ENCODE results near the gene PPP1R3D.
"Not testable (repeated sequence)": the region's sequence is repeated elsewhere in the genome, so short reads cannot be mapped to it uniquely, and the experiment has no call there.

The PPP1R3D gene, protein sequence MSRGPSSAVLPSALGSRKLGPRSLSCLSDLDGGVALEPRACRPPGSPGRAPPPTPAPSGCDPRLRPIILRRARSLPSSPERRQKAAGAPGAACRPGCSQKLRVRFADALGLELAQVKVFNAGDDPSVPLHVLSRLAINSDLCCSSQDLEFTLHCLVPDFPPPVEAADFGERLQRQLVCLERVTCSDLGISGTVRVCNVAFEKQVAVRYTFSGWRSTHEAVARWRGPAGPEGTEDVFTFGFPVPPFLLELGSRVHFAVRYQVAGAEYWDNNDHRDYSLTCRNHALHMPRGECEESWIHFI

DNA sequence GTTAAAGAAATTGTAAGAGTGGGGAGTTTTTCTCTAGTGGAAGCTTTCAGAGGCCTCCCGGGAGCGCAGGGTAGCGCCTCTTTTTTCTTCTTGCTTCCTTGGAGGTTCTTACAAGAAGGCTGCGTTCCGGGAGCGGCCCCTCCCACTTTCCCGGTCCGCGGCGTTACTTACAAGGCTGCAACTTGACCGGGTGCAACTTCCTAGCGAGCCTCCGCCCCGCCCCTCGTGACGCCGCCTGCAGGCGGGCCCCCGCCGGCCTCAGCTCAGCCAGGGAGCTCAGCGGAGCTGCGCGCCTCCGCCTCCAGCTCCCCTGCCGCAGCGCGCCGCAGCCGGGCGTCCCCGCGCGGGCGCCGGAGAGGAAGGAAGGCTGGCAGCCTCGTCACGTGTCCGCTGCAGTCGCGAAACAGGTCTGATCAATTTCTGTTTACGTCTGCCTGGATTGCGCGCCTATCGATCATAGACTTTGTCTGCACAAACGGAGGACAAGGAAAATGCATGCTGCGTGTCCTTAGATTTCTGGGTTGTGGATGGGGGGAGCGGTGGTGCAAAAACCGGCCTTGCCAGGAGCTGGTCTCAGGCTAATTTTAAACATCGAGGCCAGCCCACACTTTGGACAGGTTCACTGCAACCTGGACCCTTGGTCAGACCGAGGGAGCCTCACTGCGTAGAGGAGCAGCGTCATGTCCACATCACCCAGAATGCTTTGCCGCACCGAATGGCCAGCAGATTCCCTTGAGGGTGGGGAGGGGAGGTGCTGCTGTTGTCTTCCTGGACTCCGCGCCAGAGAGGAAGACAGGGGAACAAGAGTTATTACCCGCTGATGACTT is at the start of gene PPP1R3D, which contains the start of gene FAM217B:
Gene PPP1R3D, minus strand, starts transcription at position 177 of the 827 bp plus-strand sequence. CDS start 374 bp downstream, outside the sequence.
Gene FAM217B, plus strand, starts transcription at position 261 of the 827 bp plus-strand sequence. CDS start 3,555 bp downstream, outside the sequence.
- peak; percentile 28 for DNase-seq

DNA sequence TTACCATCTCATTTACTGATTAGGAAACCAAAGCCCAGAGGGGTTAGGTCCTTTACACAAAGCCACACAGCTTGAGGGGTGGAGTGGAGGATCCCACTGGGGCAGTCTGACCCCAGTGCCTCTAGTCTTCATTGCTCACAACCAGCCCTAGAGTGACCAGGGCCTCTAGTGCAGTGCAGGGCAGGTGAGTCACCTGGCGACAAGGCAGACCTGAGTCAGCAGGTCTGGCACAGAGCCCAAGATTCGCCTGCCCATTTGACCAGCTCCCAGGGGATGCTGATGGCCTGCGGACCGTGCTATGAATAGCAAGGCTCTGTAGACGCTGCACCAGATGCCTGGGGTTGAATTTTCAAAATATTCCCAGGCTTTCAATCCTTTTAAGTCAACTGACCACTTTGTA is 48.0 kb upstream of the PPP1R3D start:
- no peak for DNase-seq

DNA sequence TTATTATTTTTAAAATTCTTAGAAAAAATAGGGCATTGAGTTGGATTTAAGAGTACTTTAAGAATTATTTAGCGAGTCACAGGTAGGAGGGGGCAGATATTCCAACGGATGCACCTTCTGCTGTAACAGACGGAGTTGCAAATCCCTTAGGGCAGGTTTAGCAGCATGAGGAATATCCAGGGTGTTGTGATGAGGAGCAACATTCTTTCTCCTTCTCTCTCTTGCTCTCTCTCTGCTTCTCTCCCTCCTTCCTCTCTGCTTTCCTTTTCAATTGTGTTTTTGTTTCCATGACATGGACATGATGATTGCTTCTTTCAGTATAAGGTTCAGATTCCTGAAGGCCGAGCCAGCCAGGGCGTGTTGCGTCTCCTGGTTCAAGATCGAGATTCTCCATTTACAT is 47.0 kb upstream of the PPP1R3D start:
- no peak for DNase-seq

DNA sequence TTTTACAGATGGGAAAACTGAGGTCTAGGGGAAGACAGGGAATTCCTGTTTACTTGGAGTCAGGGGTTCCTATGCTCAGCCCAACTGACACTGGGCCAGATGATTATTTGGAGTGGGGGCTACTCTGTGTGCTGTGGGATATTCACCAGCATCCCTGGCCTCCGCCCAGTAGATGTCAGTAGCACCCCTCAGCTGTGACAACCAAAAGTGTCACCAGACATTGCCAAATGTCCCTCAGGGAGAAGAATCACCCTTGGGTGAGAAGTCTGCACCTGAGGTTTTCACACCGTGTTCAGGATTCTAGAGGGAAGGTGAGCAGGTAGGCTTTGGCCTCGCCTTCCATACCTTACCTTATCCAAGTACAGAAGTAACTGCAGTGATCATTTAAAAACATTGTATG is 45.8 kb upstream of the PPP1R3D start:
- no peak for DNase-seq

DNA sequence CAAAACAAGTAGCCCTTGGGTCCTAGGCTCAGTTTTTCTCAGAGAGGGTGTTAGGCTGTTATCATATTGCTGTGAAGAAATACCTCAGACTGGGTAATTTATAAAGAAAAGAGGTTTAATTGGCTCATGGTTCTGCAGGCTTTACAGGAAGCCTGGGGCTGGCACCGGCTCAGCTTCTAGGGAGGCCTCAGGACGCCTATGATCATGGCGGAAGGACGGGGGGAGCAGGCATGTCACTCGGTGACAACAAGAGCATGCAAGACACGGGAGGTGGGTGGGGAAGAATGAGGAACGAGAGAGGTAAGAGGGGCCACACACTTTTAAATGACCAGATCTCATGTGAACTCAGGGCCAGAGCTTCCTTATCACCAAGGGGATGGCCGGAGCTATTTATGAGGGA is 45.1 kb upstream of the PPP1R3D start:
- no peak for DNase-seq

DNA sequence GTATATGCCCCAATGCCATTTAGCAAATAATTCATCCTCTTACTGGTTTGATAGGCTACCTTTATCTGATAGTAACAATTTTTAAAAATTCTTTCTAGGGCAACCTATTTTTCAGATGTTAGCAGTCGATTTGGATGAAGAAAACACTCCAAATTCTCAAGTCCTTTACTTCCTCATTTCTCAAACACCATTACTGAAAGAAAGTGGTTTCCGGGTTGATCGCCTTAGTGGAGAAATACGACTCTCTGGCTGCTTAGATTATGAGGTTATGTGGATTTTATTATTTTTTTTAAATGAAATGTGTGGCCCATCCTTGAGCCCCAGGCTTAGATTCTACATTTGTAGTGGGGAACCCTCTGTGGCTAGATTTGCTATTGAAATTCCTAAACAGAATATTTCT is 44.4 kb upstream of the PPP1R3D start:
- DNase-seq = no peak

DNA sequence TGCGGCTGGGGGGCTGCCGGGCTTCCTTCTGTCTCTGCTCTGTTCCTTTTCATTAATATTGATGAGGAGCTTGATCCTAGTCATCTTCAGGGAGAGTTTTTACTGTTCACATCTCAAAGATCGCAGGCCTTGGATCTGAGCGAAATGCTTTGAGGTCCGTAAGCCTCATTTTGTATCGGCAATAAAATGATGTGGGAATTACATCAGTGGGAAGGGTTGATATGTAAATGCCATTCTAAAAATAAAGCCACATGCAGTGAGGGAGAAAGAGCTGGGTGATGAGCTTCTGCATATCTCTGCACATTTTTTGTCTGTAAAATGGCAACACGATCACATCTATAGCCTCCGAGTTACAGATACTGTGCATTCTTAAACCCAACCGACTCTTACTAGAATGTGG is 43.0 kb upstream of the PPP1R3D start:
- DNase-seq = no peak

DNA sequence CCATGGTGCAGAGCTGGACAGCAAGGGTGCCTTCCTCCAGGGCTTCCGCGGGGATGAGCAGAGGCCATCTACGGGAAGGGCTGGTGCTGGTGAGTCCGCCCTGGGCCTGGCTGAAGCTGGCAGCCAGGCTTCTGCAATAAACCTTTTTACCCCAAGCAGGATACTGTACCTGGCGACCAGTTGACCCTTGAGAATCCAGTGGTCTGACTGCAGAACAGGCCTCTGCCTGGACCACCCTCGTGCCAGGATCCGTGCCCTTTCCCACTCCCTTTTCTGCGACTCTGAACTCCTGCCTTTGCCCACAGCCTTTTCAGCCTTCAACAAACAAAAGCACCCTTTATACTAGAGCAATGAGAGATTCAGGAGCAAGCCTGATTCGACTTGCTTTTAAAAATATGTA is 37.0 kb upstream of the PPP1R3D start:
- DNase-seq = no peak

DNA sequence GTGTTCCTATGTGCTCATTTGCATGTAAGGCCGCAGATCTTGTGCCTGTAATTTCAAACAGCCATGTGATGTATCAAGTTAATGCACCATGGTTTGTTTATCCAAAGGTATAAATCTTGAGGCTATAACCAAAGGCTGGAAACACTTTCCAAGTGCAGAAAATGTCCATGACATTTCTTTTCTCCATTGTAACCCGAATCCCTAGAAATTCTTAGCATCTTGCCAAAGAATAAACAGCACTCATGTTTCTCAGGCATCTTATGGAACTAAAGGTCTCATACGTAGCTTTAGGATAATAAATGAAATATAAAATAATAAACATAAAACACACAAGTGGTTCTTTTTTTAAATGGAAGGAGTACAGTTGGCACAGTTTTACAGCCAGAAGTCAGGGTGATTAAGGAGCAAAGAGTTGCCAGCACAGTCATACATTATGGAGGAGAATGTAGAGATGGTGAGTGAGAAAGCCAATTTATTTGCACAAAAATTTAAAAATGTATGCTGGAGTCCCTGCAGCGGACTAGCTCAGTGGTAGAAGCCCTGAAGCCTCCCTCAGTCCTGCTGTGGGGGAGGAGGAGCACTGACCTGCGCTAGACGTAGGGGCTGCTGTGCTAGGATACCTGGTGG is 36.2 kb upstream of the PPP1R3D start:
- DNase-seq = no peak

DNA sequence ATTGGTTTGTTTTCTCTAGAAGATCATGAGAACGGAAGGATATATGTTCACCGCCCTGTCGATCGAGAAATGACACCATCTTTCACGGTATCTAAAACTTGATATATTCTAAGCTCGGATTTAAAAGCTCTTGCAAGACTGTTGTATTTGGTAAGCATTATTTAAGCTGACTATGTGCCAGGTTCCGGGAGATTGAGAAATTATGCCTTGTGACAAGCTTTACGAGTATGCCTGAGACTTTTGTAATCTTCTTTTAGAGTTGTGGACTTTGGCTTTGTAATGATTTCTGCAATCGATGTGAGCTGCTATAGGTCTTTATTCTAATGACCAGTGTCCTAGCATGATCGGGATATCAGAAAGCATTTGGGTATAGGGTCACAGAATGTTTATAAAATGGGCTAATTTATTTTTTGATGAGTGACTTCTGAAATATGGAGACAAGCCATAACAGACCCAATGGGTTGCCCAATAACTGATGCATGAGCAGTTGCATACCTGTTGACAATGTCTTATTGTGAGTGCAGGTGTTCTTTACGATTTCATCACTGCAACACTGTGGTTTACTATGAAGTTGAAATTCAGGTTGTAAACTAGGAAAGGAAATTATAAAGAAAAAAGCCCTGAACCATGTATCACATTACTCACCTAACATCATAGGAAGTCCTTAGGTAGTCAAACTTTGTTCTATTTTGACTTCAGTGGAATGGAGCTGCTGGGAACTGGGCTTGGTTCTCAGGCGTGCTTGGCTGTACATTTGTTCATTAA is 32.1 kb upstream of the PPP1R3D start:
- DNase-seq = no peak

DNA sequence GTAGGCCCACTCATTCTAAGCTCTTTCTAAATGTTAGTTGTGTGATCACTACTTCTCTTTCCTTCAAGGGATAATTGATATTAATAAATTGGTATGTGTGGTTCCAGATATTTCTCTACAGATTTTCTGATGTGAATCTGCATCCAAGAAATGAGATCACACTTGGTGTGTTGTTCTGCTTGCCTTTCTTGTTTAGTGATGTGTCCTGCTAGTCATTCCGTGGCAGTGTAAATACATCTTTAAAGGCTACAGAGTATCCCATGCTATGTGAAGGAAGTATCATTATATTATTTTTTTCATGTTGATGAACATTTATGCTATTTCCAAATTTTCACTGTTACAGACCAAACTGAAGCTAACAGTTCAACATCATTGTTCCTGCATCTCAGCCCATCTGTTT is 31.3 kb upstream of the PPP1R3D start:
- no peak for DNase-seq

DNA sequence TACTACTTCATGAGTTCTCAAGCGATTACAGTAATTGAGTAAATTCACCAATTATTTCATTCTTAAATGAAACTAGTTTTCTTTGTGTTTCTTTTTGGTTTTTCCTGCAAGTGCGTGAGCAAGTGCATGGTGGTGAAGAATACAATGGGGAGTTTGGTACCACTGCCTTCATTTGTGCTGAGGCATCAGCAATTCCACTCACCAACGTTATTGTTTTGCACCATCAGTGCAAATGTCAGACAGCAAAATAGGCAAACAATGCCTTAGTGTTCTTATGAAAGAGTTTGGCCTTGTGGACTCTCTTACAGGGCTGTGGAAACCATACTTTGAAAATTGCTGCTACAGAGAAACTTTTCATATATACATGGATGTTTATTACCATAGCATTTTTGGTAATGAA is 26.3 kb upstream of the PPP1R3D start:
- DNase-seq = no peak

DNA sequence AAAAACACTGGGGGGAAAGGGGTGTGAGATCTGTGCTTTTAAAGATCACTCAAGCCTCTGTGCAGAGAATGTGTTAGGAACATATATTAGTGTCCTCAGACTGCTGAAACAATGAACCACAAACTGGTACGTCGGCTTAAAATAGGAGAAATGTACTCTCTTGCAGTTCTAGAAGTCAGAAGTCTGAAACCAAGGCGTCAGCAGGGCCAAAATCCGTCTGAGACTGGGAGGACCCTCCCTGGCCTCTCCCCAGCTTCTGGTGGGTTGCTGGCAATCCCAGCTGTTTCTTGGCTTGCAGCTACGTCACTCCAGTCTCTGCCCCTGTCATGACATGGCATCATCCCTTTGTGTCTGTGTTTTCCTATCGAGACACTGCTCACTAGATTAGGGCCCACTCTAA is 22.1 kb upstream of the PPP1R3D start:
- DNase-seq = no peak

DNA sequence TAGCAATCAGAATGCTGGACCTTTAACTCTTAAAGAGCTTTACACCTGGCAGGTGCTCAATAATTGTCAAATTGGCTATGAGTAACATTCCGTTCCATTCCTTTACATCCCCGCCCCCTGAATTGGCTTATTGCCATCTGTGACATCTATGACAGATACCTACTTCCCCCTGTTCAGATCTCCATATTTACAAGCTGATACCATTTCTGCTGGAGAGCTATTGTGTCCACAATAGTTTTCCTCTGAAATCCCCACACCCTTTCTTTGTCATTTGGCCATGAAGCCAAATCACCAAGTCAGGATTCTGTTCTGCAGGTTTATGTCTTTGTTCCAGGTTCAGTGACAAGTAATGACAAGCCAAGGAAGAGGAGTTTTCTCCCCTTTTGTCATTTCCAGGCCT is 21.3 kb upstream of the PPP1R3D start:
- no peak for DNase-seq

DNA sequence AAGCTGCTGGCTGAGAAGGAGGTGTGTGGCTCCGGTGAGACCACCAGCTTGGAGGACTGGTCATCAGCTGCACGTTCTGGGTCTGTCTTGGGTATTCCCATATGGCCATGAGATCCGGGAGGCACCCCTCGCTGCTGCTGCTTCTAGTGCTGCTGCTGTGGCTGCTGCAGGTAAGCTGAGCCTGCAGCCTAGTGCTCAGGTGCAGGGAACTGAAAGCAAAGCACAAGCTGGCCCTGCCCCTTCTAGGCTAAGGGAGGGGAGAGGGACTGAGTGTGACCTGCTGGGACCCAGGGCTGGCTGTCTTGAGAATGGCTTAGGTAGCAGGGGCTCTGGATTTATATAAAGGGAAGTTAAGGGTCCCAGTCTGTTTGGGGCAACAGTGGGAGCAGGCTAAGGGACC is 18.5 kb upstream of the PPP1R3D start:
- no peak for DNase-seq

DNA sequence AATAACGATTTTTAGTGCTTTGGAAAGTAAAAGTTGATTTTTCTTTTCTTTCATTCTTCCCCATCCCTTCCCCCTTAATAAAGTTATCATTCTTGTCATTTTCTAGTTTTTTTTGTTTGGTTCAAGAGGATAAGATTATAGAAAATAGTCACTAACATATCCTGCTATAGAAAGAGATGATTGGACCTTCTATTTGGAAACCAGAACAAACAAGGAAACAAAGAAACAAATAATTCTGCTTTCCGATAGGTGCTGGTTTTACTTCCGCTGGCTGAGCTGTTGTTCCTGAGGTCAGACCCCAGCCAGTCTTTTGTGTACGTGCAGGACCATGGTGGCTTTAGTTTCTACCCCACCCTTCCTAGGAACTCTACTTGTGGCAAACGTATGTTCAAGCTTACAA is 18.0 kb upstream of the PPP1R3D start, which contains the start of gene CDH26:
Gene CDH26, plus strand, starts transcription at position 301 of the 400 bp plus-strand sequence. CDS start 304 bp downstream, outside the sequence.
- DNase-seq = no peak

DNA sequence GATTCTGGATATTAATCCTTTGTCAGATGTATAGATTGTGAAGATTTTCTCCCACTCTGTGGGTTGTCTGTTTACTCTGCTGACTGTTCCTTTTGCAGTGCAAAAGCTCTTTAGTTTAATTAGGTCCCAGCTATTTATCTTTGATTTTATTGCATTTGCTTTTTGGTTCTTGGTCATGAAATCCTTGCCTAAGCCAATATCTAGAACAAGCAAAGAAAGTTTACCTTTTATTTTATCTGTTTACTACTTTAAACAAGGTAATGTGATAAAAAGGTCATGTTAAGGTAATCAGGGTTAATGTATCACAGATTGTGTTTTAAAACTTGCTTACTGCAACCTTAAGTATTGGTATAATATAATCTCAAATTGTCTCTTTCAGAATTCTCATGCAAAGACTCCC is 17.5 kb upstream of the PPP1R3D start:
- DNase-seq = not testable (repeated sequence)

DNA sequence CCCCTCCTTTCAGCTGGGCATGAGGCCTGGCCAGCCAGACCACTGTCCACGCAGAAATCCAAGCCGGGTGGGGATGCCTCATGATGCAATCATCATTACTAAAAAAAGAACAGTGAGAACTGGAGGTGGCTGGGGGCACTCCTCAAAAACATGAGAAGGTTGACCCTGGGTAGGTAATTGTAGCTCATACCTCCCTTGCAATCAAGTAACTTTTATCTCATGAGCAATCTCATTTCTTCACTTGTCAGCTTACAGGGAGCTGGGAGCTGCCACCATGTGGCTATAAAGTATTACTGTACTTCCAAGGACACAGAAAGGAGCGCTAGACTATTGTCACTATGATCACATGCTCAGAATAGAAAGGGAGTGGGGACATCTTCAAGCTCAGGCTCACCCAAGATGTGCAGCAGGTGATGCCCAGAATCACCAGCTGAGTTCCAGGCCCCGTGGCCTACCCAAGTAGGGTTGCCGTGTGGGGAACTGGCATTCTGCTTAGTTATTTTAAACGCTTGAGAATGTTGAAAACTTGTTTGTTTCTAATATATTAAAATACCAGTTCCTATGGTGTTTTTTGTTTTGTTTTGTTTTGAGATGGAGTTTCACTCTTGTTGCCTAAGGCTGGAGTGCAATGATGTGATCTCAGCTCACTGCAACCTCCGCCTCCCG is 15.2 kb upstream of the PPP1R3D start:
- no peak for DNase-seq

DNA sequence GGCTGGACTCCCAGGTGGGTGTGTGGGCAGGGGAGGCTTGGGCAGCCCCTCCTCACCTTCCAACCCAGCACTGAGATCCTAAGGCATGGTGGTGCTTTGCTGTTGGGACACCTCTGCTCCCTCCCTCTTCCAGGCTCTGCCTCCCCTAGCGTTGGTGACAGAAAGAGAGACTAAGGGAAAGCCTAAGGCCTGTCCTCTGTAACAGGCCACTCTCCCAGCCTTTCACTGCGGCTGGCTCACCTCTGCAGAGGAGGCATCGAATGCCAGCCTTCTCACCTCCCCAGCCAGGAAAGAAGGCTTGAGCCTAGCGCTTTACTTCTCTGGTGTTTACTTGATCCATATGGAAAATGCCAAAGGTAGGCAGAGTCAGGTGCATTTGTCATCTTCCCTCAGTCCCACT is 14.6 kb upstream of the PPP1R3D start:
- DNase-seq = no peak

DNA sequence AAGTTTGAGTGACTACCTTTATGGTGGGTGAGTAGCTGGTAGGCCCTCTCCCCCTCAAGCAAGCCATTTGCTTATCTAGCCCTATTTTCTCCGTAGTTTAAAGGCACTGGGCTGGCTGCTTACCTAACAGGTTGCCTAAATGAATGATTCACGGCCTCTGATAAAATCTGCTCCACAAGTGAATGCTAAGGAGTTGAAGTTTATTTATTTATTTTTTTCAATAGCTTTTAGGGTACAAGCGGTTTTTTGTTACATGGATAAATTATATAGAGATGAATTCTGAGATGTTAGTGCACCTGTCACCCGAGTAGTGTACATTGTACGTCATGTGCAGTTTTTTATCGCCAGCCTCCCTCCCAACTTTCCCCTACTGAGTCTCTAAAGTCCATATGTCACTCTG is 9.8 kb upstream of the PPP1R3D start:
- no peak for DNase-seq

DNA sequence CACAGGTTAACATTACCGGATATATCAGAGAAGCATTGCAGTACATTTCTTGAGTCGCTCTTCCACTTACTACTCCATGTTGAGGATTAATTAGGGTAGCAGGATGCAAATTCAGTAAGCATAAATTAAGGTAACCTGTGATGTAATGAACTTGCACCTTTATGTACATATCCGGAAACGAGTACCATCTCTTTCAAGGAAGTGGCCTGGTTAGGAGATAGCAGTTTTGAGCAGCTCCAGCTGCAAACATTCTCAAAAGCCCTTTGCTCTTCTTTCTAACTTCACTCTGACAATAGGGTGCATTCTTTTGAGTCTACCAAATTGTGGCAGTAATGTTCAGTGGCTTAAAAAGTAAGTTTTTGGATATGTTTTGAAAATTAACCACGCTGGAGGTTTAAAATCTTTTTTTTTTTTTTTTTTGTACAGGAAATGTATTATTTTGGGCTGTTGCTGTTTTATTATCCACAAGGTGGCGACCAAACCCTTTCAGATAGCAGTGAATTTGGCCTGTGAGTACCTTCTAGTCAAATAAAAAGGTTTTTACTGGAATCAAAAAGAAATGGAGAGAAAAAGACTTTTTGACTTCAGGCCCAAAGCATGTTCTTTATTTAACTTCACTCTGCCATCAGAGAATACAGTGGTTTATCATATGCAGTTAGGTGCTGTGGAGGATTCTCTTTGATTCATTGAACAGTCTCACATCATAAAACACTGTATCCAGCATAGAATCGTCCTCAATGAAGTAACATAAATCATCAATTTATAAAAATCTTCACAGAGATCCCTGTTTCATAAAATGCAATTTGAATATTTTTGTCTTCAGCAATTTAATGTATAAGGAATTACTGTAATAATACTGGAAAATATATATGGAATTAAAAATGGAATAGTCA is 9.0 kb upstream of the PPP1R3D start:
- DNase-seq = no peak

Data from NCI-H2081 treated with DMSO at 0.1 percent for 48 hours (cell line).